Right lobe of liver (tissue), 6 donors: ENCODE measurements around the gene MTMR1. TPM values are rescaled to one million over a fixed set of nuclear protein-coding genes. Genes with fewer than 3 reads are reported as not detected.
A peak's percentile ranks its signal among the peaks of the same experiment; 100 is the strongest.

Experiments
- ATAC-seq, 4 donors: fragments of 200-7000 bp; cut with Tn5 transposase; one replicate each; pipeline ENCODE4 v1.9.1; 2020; ENCODE audit warnings: mild to moderate bottlenecking in 4 of 4, moderate library complexity in 4 of 4
- DNase-seq, 3 donors: peaks; one replicate each; pipeline ENCODE4 v3.0.0-alpha.2; 2020
- H3K27ac ChIP-seq, 3 donors: fragments of 200-600 bp; one replicate each; pipeline ENCODE4 v1.8.0; 2022
- H3K27me3 ChIP-seq, 2 donors: fragments of 200-600 bp; one replicate each; pipeline ENCODE4 v1.8.0; 2022
- H3K36me3 ChIP-seq, 4 donors: fragments of 200-600 bp; sonication (generic) in 1 of 4; one replicate each; pipeline versions ENCODE4 v1.5.1 to v1.8.0; 2017 to 2022; ENCODE audit warnings: control low read depth in 1 of 4
- H3K4me1 ChIP-seq, 4 donors: fragments of 200-600 bp; sonication (generic) in 1 of 4; one replicate each; pipeline versions ENCODE4 v1.5.1 to v1.8.0; 2017 to 2022; ENCODE audit warnings: control low read depth in 1 of 4
- H3K4me3 ChIP-seq, 3 donors: fragments of 200-600 bp; one replicate each; pipeline ENCODE4 v1.8.0; 2022
- H3K9me3 ChIP-seq, 4 donors: fragments of 200-600 bp; sonication (generic) in 1 of 4; one replicate each; pipeline versions ENCODE4 v1.5.1 to v1.8.0; 2017 to 2022; ENCODE audit warnings: control low read depth in 1 of 4
- CTCF ChIP-seq, 4 donors: fragments of 200-600 bp in 3 of 4; fragments of 450-650 bp in 1 of 4; IDR thresholded peaks; one replicate each; pipeline versions ENCODE4 v1.5.1 to v1.8.0; 2016 to 2022; ENCODE audit warnings: antibody characterized with exemption in 4 of 4, mild to moderate bottlenecking in 2 of 4
- POLR2A ChIP-seq: fragments of 450-650 bp; IDR thresholded peaks from one replicate; pipeline ENCODE4 v1.6.1; 2017; ENCODE audit warnings: antibody characterized with exemption, mild to moderate bottlenecking
- WGBS: methylation state at CpG from one replicate; pipeline ENCODE4 v1.1.6; 2018; ENCODE audit warnings: low coverage, low lambda C conversion rate; ENCODE audit not compliant: insufficient coverage; ENCODE audit errors: missing lambda C conversion rate; 5-methylcytosine and 5-hydroxymethylcytosine counted together
- intact Hi-C, 2 donors: fragments of 100-400 bp; cut with DNase I; formaldehyde crosslinking; loops; one replicate each; pipeline versions ENCODE4 v1.11.2 to v1.14.1; 2022
- total RNA-seq, 6 experiments: library from RNA; depleted of rRNA in 2 of 6; stranded (reverse); fragments of >200 nt in 2 of 6; fragmentation: NEBNext Ultra II Directional in 3 of 6; extraction: Animal tissue kit (Norgen Biotek cat#: 25700) in 3 of 6; gene quantifications; one replicate each; pipeline versions ENCODE4 v1.1.0 to v1.2.4, GENCODE V29; 2016 to 2023
- donor health status: DM: no; HTN: yes; CAD: no.
- donor health status: DM: no; HTN: no; CAD: no.
- donor health status: DM: no; HTN: no; CAD: no.
- donor health status: DM: no; HTN: yes; CAD: no.
- donor health status: DM: no; HTN: yes; CAD: no.

The MTMR1 gene
- total RNA-seq, 6 experiments from 2014 or later = 7.6 to 11.2 (median 9.4) TPM

GRCh38 chrX:150693725-150694574 lies 754 bp downstream of the MTMR1 start:
- Histone ChIP-seq H3K4me3 (peak overlapping the region; percentile 44 to 63 (median 55)), H3K9me3 (no peaks in the 10 kb centered on the region), H3K36me3 (no peaks in the 10 kb centered on the region), H3K4me1 (peaks cover 0 to 5% (median 0%) of the 10 kb centered on the region in 4 donors), H3K27me3 (no peaks in the 10 kb centered on the region), H3K27ac (peak overlapping the region; percentile 49 to 72 (median 62))
- peak; percentile 19 for TF ChIP-seq POLR2A
- TF ChIP-seq CTCF (IDR thresholded peaks at IDR 0.05) = no peak
- intact Hi-C loops = no loop called here
- ATAC-seq = peak; percentile 68 to 77 (median 72)
- 24% methylated on average over 19 of the region's 42 CpGs for WGBS
- peak; percentile 51 to 66 (median 64) for DNase-seq

DNA sequence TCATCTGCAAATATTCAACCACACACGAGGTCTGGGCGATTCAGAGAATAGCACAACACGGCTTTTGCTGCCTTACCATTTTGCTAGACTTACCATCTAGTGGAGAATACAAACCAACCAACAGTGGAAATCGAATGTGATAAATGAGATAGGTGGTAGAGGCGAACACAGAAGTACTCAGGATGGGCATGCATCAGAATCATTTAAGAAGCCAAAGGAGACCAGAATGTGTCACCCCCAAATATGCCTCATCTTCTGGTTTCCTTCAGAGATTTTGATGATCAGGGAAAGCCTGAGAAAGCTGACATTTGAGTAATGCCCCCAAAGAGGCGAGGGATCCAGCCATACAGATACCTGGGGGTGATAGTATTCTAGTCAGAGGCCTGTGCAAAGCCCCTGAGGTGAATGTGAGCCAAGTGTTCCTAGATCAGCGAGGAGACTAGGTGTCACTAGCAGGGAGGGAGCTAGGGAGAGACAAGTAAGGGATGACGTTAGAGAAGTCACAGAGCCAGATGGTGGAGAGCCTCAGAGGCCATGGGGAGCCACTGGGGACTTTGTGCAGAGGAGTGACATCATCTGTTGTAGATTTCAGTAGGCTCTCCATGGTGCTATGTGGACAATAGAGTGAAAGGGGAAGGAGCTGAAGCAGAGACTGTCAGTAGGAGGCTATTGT lies 1.7 kb downstream of the MTMR1 start:
- ATAC-seq (peak in 1 of 4 donors; percentile 35), DNase-seq (no peak)
- Histone ChIP-seq H3K9me3 (no peaks in the 10 kb centered on the region), H3K4me1 (peaks cover 0 to 5% (median 0%) of the 10 kb centered on the region in 4 donors), H3K27ac (no peak overlapping the region), H3K36me3 (no peaks in the 10 kb centered on the region), H3K4me3 (no peak overlapping the region), H3K27me3 (no peaks in the 10 kb centered on the region)
- WGBS = 50% methylated on average over 8 of the region's 8 CpGs
- intact Hi-C loops = no loop called here
- TF ChIP-seq CTCF (IDR thresholded peaks at IDR 0.05) = no peak
- TF ChIP-seq POLR2A = no peak

GRCh38 chrX:150696331-150696730 lies 3.1 kb downstream of the MTMR1 start:
- H3K4me1 ChIP-seq = peaks cover 0 to 5% (median 0%) of the 10 kb centered on the region in 4 donors
- H3K36me3 ChIP-seq = no peaks in the 10 kb centered on the region
- H3K27me3 ChIP-seq = no peaks in the 10 kb centered on the region
- no peaks in the 10 kb centered on the region for H3K9me3 ChIP-seq
- peak in 1 of 4 donors; percentile 6 for ATAC-seq
- TF ChIP-seq CTCF (IDR thresholded peaks at IDR 0.05) (no peak), POLR2A (no peak)
- no peak overlapping the region for H3K4me3 ChIP-seq
- DNase-seq = no peak
- H3K27ac ChIP-seq = no peak overlapping the region
- intact Hi-C loops = no loop called here
- WGBS = no CpG with 5 or more reads among the region's 1 CpG

DNA sequence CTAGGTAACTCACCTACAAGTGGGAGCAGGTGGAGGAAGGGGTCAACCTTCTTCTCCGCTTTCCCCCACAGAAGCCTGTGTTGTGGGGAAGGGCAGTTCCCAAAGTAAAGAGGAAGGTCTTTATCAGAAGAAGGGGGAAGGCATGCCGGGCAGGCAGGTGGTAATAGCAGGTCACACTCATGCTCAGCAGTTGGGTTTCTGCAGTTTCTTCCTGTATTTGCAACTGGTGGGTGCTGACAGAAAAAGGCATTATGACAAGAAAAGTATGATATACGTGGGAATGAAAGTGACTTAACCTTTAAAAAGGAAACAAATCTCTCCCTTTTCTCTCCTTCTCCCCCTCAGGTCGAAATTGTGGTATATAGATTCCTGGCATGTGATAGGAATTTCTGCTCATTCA lies 3.7 kb downstream of the MTMR1 start:
- WGBS = 29% methylated on average over 4 of the region's 4 CpGs
- no peak for ATAC-seq

More for the DNA sequence above, 3.7 kb downstream of the MTMR1 start:
- DNase-seq = no peak
- peaks cover 0 to 5% (median 0%) of the 10 kb centered on the region in 4 donors for H3K4me1 ChIP-seq
- no peaks in the 10 kb centered on the region for H3K36me3 ChIP-seq
- no peaks in the 10 kb centered on the region for H3K27me3 ChIP-seq
- no peak overlapping the region for H3K4me3 ChIP-seq
- H3K27ac ChIP-seq = no peak overlapping the region
- H3K9me3 ChIP-seq = no peaks in the 10 kb centered on the region
- intact Hi-C loops = no loop called here
- TF ChIP-seq CTCF (IDR thresholded peaks at IDR 0.05) (no peak), POLR2A (no peak)
